GM10266 (cell line): ENCODE measurements around the gene IFT172.

Experiments used
- DNase-seq: peaks from one replicate; pipeline ENCODE4 v3.0.0; 2012; ENCODE audit errors: extremely low spot score
- CTCF ChIP-seq: IDR thresholded peaks from 2 replicates; pipeline ENCODE4 v1.5.1; 2012; ENCODE audit warnings: mild to moderate bottlenecking, low read depth; ENCODE audit not compliant: control insufficient read depth, insufficient read depth; ENCODE audit errors: missing control alignments

IFT172 gene

GRCh38 chr2:27501042-27501441 lies 11.5 kb upstream of the IFT172 start:
- DNase-seq, result no peak
- no peak for TF ChIP-seq CTCF

- TF ChIP-seq CTCF, result no peak
- DNase-seq, result no peak
Observed at GRCh38 chr2:27498975-27499374, 9.4 kb upstream of the IFT172 start.

- DNase-seq, result no peak
- no peak for TF ChIP-seq CTCF
Observed at GRCh38 chr2:27497288-27497627, 7.7 kb upstream of the IFT172 start.

- TF ChIP-seq CTCF, result no peak
- no peak for DNase-seq
Observed at GRCh38 chr2:27496357-27497287, 7.1 kb upstream of the IFT172 start, which contains the start of gene GCKR. GCKR (plus strand) TSS chr2:27496839; CDS start chr2:27496905, 66 bp downstream.

GRCh38 chr2:27495840-27496356 lies 6.4 kb upstream of the IFT172 start:
- no peak for DNase-seq
- TF ChIP-seq CTCF, result no peak

GRCh38 chr2:27494944-27495554 lies 5.5 kb upstream of the IFT172 start, which contains the start of gene FNDC4:
FNDC4 (minus strand) TSS chr2:27495200; CDS start chr2:27494679, 521 bp downstream.
- TF ChIP-seq CTCF, result no peak
- no peak for DNase-seq
